GM18870 (cell line): Measurements from ENCODE around the gene MYLK4.
"Not testable (repeated sequence)": the region's sequence is repeated elsewhere in the genome, so short reads cannot be mapped to it uniquely, and the experiment has no call there.

Experiments used
- ATAC-seq: cut with Tn5 transposase; IDR thresholded peaks from one replicate; pipeline ENCODE4 v1.9.1; 2021; ENCODE audit warnings: moderate library complexity; ENCODE audit not compliant: unreplicated experiment

Gene MYLK4

GRCh38 chr6:2780102-2780737 is 29.5 kb upstream of the MYLK4 start:
- no peak for ATAC-seq

GRCh38 chr6:2777249-2777648 is 26.5 kb upstream of the MYLK4 start:
- ATAC-seq, result no peak

- no peak for ATAC-seq
Observed at GRCh38 chr6:2775003-2775402, 24.3 kb upstream of the MYLK4 start.

- no peak for ATAC-seq
Observed at GRCh38 chr6:2773449-2773848, 22.7 kb upstream of the MYLK4 start.

GRCh38 chr6:2772840-2773239 is 22.1 kb upstream of the MYLK4 start:
- ATAC-seq, result no peak

GRCh38 chr6:2771079-2771478 is 20.4 kb upstream of the MYLK4 start:
- ATAC-seq, result no peak

- ATAC-seq, result no peak
Observed at GRCh38 chr6:2770171-2770570, 19.4 kb upstream of the MYLK4 start.

- ATAC-seq, result no peak
Observed at GRCh38 chr6:2768696-2769095, 18.0 kb upstream of the MYLK4 start.

GRCh38 chr6:2767657-2768524 is 17.2 kb upstream of the MYLK4 start:
- no peak for ATAC-seq

GRCh38 chr6:2766767-2767656 is 16.3 kb upstream of the MYLK4 start:
- no peak for ATAC-seq

GRCh38 chr6:2765896-2766766 is 15.4 kb upstream of the MYLK4 start:
- ATAC-seq, result no peak

GRCh38 chr6:2765166-2765895 is 14.6 kb upstream of the MYLK4 start, which contains the start of gene WRNIP1:
WRNIP1 (plus strand) TSS chr6:2765393; CDS start chr6:2765623, 230 bp downstream.
- peak; percentile 86 for ATAC-seq

- ATAC-seq, result peak; percentile 27
Observed at GRCh38 chr6:2764610-2765165, 14.0 kb upstream of the MYLK4 start.

- no peak for ATAC-seq
Observed at GRCh38 chr6:2763876-2764540, 13.3 kb upstream of the MYLK4 start.

- no peak for ATAC-seq
Observed at GRCh38 chr6:2763345-2763841, 12.7 kb upstream of the MYLK4 start.

GRCh38 chr6:2762868-2763267 is 12.1 kb upstream of the MYLK4 start:
- not testable (repeated sequence) for ATAC-seq

- ATAC-seq, result no peak
Observed at GRCh38 chr6:2760882-2761842, 10.4 kb upstream of the MYLK4 start.
